GM19395 (cell line): ENCODE results near the gene TPPP.

Source experiments
- ATAC-seq: cut with Tn5 transposase; IDR thresholded peaks from one replicate; pipeline ENCODE4 v1.9.1; 2021; ENCODE audit warnings: mild to moderate bottlenecking, moderate library complexity; ENCODE audit not compliant: unreplicated experiment

The TPPP gene

GRCh38 chr5:666816-667498 is 26.2 kb downstream of the TPPP start:
- no peak for ATAC-seq

DNA sequence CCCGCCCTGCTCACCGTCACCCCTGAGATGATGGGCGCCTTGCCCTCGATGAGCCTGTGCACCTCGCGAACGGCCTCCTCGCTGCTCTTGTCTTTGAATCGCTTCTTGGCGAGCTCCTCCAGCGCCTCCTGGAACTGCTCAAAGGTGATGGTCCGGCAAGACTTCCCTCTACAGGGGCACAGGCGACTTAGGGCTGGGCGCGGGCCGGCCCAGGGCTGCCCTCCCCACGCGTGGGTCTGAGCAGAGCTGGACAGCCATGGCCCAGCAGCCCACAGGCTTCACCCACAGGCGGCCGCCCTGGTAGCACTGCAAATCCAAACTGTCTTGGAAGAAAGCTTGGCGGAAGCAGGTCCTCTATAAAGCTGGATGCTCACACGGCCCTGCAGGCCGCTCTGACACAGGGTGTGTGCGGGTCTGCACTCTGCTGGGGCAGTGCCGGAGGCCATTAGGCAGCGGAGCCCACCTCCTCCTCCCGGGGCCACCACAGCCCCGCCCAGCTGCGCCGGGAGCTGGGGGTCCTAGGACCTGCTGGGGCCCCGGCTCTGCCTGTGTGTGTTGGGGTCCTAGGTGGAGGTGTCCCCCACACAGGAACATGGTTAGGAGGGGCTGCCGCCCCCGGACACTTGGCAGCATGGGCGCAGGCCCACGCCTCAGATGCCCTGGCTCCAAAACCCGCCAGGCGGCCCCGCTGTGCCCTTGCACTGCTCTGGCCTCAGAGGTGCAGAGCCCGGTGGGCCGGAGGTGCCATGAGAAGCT is 27.0 kb downstream of the TPPP start:
- no peak for ATAC-seq

DNA sequence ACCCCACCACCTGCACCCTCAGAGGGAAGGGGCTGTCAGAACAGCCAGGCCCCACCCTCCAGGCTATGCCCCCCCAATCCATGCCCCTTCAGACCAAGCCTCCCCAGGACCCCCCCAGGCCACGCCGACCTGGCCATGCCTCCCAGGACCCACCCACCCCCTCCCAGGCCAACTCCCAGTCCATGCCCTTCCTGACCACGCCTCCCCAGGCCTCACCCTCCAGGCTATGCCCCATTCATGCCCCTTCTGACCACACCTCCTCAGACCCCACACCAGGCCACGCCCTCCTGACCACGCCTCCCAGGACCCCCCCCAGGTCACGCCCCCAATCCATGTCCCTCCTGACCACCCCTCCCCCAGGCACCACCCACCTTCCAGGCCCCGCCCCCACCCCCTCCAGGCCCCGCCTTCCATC is 27.6 kb downstream of the TPPP start:
- no peak for ATAC-seq

DNA sequence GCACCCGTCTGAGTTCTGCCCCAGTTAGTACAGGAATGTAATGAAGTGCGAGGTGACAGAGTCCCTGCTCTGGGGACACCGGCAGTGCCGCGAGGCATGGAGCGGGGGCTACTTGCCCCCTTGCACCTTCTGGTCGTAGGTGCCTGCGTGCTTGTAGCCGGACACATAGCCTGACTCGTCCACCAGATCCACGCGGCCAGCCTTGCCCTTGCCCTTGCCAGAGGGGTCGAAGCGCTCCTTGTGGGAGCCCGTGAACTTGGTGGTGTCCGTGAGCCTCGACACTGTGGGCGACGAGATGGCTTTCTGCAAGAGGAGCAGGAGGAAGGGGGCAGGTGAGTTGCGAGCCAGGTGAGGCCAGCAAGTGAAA is 28.2 kb downstream of the TPPP start:
- ATAC-seq = no peak

DNA sequence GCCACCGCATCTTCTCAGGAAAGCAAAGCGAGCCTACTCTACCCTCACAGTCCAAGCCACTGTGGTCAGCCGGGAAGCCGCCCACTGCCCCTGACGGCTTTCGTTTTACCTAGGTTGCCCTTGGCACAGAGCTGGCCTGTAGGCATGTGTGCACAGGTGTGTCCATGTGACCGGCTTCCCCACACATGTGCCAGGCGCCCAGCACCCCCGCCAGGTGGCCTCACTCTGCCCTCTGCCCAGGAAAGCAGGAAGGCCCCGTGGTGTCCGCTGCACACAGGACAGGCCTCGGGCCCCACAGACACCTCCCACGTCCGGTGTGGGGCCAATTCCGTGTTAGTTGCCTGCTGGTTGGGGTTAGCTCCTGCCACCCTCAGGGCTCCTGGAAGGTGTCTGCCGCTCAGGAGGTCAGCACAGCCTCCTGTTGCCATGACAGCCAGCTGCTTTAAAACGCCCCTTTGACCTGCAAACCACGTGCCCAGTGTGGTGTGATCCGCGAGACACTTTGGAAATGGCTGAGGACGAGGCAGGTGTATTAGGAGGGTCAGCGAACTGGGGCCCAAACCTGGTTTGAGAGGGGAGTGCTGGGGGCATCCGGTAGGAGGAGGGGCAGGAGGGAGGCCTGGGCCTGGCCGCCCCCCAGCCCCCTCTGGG is 28.7 kb downstream of the TPPP start:
- ATAC-seq = no peak

- no peak for ATAC-seq
Observed at GRCh38 chr5:663436-664342, 29.5 kb downstream of the TPPP start.

GRCh38 chr5:662751-663435 is 30.3 kb downstream of the TPPP start:
- ATAC-seq = no peak

DNA sequence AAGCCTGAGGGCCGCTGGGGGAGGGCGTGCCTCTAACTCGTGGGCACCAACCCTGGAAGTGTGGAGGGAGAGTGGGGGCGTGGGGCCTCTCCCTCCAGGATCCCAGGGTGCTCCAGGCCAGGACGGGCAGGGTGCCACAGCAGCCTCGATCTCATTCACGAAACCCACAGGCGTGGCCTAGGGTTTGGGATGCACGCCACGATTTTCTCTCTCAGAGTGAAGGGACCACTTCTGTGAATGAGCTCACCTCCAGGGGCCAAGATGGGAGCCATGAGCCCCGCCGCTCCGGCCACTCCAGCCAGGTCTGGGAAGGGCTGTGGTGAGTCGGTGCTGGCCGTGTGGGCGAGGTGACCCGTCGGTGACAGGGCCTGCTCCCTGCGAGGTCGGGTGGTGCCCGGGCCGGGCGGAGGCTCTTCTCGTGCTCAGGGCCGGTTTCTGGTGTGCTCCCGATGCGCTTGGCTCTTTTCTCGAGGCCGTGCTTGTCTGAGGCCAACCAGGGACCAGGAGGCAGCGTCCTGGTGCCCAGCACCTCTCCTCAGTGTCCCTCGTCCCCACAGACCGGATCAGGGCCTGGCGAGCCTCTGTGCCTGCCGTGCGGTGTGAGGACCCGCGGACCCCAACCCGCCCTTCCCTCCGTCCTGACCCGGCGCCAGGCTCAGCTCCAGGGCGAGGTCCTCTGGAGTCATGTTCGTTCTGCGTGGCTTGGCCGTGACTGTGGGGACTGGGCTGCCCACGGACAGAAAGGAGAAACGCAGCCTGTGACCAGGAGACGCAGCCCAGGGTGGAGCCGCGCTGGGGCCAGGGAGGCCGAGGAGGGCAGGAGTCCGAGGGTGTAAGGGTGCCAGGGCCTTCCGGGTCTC is 31.0 kb downstream of the TPPP start:
- ATAC-seq = no peak

GRCh38 chr5:660491-661030 is 32.6 kb downstream of the TPPP start:
- ATAC-seq = no peak

DNA sequence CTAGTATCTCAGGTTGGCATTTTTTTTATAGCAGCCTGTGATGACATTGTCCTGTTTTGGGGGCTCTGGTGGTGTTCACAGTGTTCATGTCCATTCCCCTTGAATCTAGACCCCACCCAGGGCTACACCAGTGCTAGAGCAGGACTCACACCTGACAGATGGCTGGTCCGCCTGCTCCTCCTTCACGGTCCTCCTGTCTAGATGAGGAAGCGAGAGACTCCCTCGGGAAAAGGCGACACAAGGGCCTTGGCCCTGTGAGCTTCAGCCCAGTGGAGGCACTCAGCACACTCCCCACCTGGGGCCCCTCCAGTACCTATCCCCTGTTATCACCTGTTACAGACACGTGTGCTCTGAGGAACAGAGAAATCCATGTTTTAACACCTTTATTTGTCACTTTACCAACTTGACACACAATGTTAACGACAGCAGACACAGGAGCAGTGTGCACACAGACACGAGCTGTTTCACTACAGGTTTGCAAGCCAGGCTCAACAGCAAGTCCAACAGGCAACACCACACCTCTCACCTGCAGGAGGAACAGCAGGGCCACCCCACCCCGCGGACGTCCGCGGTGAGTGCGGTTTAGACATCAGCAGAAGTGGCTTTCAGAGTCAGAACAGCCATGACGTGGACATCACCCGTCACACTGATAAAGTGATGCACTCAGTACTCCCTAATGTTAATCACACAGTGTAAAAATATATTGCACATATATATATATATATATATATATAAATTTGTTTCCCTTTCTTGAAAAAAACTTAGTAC is 33.5 kb downstream of the TPPP start:
- ATAC-seq = no peak

- no peak for ATAC-seq
Observed at GRCh38 chr5:658103-658502, 35.0 kb downstream of the TPPP start.

GRCh38 chr5:657570-657969 is 35.6 kb downstream of the TPPP start:
- ATAC-seq = no peak

DNA sequence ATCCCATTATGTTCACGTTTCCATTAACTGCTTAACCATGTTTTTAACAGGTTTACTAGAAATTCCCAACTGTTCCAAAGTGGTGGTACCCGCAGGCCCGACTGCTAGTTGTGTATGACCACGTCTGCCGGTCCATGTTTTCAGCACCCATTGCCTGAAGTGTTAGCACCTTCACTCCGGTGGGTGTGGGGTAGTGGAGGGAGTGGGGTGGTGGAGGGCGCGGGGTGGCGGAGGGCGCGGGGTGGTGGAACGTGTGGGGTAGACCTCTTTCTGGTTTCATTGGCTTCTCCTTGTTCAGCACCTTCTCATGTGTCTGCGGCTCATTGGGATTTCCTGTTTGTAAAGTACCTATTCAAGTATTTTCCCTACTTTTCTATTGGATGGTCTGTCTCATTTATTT is 37.7 kb downstream of the TPPP start:
- no peak for ATAC-seq

- no peak for ATAC-seq
Observed at GRCh38 chr5:654071-654778, 38.9 kb downstream of the TPPP start.

GRCh38 chr5:652773-653350 is 40.3 kb downstream of the TPPP start:
- no peak for ATAC-seq

DNA sequence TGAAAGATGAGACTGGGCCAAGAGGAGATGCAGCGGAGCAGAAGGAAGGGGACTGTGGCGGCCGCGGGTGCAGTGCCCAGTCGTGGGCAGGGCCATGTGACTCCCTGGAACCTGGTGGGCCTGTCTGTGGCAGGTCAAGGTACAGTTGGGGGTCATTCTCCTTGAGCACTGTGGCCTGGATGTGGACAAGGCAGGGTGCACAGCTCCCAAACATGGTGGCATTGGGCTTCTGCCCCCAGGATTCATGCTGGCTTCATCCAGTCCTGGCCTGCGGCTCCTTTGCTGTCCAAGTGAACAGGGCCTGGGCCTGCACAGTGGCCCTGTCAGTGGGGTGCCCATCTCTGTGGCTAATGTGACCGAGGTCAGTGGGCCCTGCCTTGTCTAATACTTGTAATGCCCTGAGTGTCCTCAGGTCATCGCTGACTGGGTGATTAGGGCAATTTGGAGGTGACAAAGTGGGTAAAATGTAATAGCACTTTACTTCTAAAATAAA is 41.1 kb downstream of the TPPP start:
- ATAC-seq = no peak

- ATAC-seq = no peak
Observed at GRCh38 chr5:651296-652022, 41.7 kb downstream of the TPPP start.
